ENCODE measurements around the gene CNTN5. TPM values are rescaled to one million over a fixed set of nuclear protein-coding genes. Genes with fewer than 3 reads are reported as not detected.

CNTN5 gene
- total RNA-seq, 2 donors from 2014 or later: 1.4 to 3.3 TPM

DNA sequence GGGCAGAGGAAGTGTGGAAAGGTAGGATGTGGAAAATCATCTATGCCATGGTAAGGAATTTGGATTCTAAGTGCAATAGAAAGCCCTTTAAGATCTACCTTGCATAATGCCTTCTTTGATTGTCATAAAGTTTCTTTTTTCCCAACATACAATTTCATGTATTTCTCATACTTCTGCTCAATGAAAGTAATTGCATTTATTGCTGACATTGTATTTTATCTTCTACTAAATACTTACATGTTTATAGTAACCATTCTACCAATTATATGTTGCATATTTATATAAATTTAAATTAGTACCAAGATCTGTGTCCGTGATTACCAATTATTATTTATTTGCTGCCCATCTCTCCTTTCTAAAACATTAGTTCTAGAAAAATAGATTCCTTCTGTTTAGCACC, 114.8 kb downstream of the CNTN5 start:
- H3K9me3 ChIP-seq (ENCODE audit: control insufficient read depth, low read length): peaks cover 12% of the 10 kb centered on the region
- H3K27ac ChIP-seq (ENCODE audit: low read depth, low read length): no peak overlapping the region
- H3K27ac Mint-ChIP-seq: no peak overlapping the region
- WGBS, 2 experiments (ENCODE audit: insufficient coverage in 1 of 2, insufficient read length in 1 of 2): 80% methylated on average over 1 of the region's 1 CpG; no CpG with 5 or more reads in 1 of the 2 experiments
- H3K4me1 Mint-ChIP-seq: peaks cover 4% of the 10 kb centered on the region
- no peak overlapping the region for H3K9ac ChIP-seq (ENCODE audit: extremely low read depth, low read length, poor library complexity, severe bottlenecking)
- no peaks in the 10 kb centered on the region for H3K27me3 ChIP-seq (ENCODE audit: control insufficient read depth, insufficient read depth, low read length, poor library complexity, severe bottlenecking)
- no peaks in the 10 kb centered on the region for H3K4me1 ChIP-seq (ENCODE audit: control insufficient read depth, insufficient read depth, low read length)
- H3K36me3 ChIP-seq (ENCODE audit: control insufficient read depth, insufficient read depth, low read length): no peaks in the 10 kb centered on the region
- no peak for DNase-seq
- no peak overlapping the region for H3K4me3 ChIP-seq (ENCODE audit: low read length)
- H3K27me3 Mint-ChIP-seq (ENCODE audit: insufficient read depth): no peaks in the 10 kb centered on the region
- H3K9me3 Mint-ChIP-seq: peaks cover 10% of the 10 kb centered on the region
- H3K4me3 Mint-ChIP-seq: no peak overlapping the region
- TF ChIP-seq, protein P1, sequence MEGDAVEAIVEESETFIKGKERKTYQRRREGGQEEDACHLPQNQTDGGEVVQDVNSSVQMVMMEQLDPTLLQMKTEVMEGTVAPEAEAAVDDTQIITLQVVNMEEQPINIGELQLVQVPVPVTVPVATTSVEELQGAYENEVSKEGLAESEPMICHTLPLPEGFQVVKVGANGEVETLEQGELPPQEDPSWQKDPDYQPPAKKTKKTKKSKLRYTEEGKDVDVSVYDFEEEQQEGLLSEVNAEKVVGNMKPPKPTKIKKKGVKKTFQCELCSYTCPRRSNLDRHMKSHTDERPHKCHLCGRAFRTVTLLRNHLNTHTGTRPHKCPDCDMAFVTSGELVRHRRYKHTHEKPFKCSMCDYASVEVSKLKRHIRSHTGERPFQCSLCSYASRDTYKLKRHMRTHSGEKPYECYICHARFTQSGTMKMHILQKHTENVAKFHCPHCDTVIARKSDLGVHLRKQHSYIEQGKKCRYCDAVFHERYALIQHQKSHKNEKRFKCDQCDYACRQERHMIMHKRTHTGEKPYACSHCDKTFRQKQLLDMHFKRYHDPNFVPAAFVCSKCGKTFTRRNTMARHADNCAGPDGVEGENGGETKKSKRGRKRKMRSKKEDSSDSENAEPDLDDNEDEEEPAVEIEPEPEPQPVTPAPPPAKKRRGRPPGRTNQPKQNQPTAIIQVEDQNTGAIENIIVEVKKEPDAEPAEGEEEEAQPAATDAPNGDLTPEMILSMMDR (conservative IDR thresholded peaks at IDR 0.05): no peak
- H3K36me3 Mint-ChIP-seq (ENCODE audit: low read depth): no peaks in the 10 kb centered on the region

GRCh38 chr11:99142237-99142636, 121.5 kb downstream of the CNTN5 start:
- no peak overlapping the region for H3K27ac Mint-ChIP-seq
- H3K27me3 Mint-ChIP-seq (ENCODE audit: insufficient read depth): no peaks in the 10 kb centered on the region
- WGBS, 2 experiments (ENCODE audit: insufficient coverage in 1 of 2, insufficient read length in 1 of 2): 66 to 100% methylated on average over 1 to 4 of the region's 4 CpGs

GRCh38 chr11:99148352-99148751, 127.6 kb downstream of the CNTN5 start:
- Histone ChIP-seq H3K36me3 (ENCODE audit: control insufficient read depth, insufficient read depth, low read length) (no peaks in the 10 kb centered on the region), H3K27ac (ENCODE audit: low read depth, low read length) (no peak overlapping the region), H3K4me3 (ENCODE audit: low read length) (no peak overlapping the region), H3K4me1 (ENCODE audit: control insufficient read depth, insufficient read depth, low read length) (no peaks in the 10 kb centered on the region), H3K9me3 (ENCODE audit: control insufficient read depth, low read length) (no peaks in the 10 kb centered on the region), H3K27me3 (ENCODE audit: control insufficient read depth, insufficient read depth, low read length, poor library complexity, severe bottlenecking) (no peaks in the 10 kb centered on the region), H3K9ac (ENCODE audit: extremely low read depth, low read length, poor library complexity, severe bottlenecking) (no peak overlapping the region)
- no peak overlapping the region for H3K4me3 Mint-ChIP-seq
- H3K36me3 Mint-ChIP-seq (ENCODE audit: low read depth): no peaks in the 10 kb centered on the region
- no peaks in the 10 kb centered on the region for H3K9me3 Mint-ChIP-seq
- H3K27ac Mint-ChIP-seq: no peak overlapping the region
- no peaks in the 10 kb centered on the region for H3K27me3 Mint-ChIP-seq (ENCODE audit: insufficient read depth)
- DNase-seq: no peak
- H3K4me1 Mint-ChIP-seq: no peaks in the 10 kb centered on the region
- TF ChIP-seq, protein P1 (conservative IDR thresholded peaks at IDR 0.05): no peak

More at GRCh38 chr11:99142237-99142636, 121.5 kb downstream of the CNTN5 start:
- Histone ChIP-seq H3K9me3 (ENCODE audit: control insufficient read depth, low read length) (no peaks in the 10 kb centered on the region), H3K27me3 (ENCODE audit: control insufficient read depth, insufficient read depth, low read length, poor library complexity, severe bottlenecking) (no peaks in the 10 kb centered on the region), H3K4me3 (ENCODE audit: low read length) (no peak overlapping the region), H3K4me1 (ENCODE audit: control insufficient read depth, insufficient read depth, low read length) (no peaks in the 10 kb centered on the region), H3K27ac (ENCODE audit: low read depth, low read length) (no peak overlapping the region), H3K36me3 (ENCODE audit: control insufficient read depth, insufficient read depth, low read length) (no peaks in the 10 kb centered on the region), H3K9ac (ENCODE audit: extremely low read depth, low read length, poor library complexity, severe bottlenecking) (no peak overlapping the region)
- Mint-ChIP-seq H3K4me1 (no peaks in the 10 kb centered on the region), H3K36me3 (ENCODE audit: low read depth) (no peaks in the 10 kb centered on the region), H3K4me3 (no peak overlapping the region), H3K9me3 (no peaks in the 10 kb centered on the region)
- TF ChIP-seq, protein P1 (conservative IDR thresholded peaks at IDR 0.05): no peak
- no peak for DNase-seq
